HG03108 (cell line): ENCODE results near the gene FAM193A.
"Not testable (repeated sequence)": the region's sequence is repeated elsewhere in the genome, so short reads cannot be mapped to it uniquely, and the experiment has no call there.

Source experiments
- ATAC-seq: cut with Tn5 transposase; IDR thresholded peaks from one replicate; pipeline ENCODE4 v1.9.1; 2021; ENCODE audit warnings: moderate library complexity; ENCODE audit not compliant: unreplicated experiment

Gene FAM193A

DNA sequence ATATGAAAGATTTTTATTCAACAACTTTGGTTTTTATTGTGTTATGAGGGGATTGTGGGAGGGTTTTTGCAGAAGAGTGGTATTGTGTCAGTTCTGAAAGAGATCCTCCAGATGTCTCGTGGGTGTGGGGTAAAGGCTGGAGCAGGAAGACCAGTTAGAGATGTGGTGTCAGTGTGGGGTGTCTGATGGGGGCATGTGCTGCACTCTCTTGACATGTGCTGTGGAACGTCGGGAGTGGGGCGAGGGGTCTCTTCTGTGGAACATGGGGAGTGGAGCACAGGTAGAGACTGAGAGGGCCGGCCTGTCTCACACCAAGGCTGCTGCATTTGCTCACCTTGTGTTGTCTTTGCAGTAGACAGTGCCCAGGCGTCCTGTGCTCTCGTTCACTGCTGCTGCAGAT lies 37.6 kb downstream of the FAM193A start:
- ATAC-seq: no peak

DNA sequence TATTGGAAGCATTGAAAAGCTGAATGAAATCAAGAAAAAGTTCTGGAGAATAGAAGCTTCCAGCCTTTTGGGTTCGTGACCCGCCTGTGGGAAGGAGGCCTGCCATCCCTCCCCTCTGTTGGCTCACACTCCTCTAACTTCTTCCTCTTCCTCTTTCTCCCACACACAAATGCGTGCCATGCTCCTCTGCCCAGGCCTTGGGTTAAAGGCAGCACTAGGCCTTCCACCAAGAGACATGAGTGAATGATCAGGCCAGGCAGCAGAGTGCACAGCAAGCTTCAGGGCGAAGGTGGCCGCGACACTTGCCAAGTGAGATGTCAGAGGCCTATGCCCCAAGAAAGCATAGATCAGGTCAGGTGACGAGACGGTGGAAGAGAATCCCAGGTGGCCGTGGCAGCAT lies 38.4 kb downstream of the FAM193A start:
- ATAC-seq: no peak

DNA sequence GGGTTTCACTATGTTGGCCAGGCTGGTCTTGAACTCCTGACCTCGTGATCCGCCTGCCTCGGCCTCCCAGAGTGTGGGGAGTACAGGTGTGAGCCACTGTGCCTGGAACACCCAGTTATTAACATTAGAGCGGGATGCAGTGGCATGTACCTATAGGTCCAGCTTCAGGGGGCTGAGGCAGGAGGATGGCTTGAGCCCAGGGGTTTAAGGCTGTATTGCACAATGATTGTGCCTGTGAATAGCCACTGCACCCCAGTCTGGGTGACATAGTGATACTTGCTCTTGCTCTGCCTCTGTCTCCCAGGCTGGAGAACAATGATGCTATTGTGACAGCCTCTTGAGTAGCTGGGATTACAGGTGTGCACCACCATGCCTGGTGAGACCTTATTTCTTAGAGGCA lies 39.8 kb downstream of the FAM193A start:
- ATAC-seq: no peak

DNA sequence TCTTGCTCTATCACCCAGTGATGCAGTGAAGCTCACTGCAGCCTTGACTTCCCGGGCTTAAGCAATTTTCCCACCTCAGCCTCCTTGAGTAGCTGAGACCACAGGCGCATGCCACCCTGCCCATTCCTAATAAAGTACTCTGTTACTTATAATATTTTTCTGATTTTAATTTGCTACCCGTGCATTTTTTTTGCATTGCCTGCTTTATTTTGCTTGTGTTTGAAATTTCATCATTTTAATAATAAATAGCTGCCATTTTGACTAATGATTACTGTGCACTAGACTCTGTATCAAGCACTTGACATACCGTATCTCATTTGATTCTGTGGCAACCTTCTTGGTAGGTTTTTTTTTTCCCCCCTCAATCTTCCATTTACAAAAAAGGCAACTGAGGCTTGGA lies 41.7 kb downstream of the FAM193A start:
- ATAC-seq: no peak

DNA sequence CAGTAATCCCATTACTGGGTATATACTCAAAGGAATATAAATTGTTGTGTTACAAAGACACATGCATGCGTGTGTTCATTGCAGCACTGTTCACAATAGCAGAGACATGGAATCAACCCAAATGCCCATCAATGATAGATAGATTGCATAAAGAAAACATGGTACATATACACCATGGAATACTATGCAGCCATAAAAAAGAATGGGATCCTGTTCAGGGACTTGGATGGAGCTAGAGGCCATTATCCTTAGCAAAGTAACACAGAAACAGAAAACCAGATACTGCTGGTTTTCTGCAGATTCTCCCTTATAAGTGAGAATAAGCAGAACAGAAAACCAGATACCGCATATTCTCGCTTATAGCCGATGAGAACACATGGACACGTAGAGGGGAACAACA lies 43.5 kb downstream of the FAM193A start:
- ATAC-seq: no peak

DNA sequence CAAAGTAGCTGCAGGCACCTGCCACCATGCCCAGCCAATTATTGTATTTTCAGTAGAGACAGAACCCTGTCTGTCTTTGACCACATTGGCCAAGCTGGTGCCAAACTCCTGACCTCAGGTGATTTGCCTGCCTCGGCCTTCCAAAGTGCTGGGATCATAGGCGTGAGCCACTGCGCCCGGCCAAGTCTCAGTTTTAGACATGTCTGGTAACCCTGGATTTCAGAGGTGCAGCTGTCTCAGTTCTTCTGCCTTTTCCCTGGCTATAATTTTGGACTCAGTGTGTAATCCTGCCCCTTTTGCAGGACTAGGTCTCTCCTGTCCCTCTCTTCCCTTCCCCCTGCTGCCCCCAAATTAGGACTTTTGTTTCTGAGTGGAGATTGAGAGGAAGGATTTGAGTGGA lies 46.6 kb downstream of the FAM193A start:
- no peak for ATAC-seq

DNA sequence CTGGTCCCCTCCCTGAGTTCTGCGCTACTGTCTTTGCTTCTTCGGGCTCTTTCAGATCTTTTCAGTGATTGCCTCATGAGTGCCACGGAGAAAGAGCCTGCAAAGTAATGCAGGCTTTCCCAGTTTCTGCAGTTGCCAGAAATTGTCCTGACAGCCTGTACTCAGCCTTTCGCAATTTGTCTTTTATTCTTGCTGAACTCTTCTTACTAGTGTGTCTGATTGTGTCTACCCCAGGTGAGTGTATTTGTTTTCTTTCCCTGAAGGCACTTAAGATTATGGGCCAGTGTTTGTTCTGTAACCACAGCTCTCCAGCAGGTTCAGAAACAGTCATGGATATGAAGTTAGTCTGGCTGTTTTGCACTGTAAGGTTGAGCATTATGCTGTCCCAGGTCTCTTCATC lies 47.1 kb downstream of the FAM193A start:
- no peak for ATAC-seq

DNA sequence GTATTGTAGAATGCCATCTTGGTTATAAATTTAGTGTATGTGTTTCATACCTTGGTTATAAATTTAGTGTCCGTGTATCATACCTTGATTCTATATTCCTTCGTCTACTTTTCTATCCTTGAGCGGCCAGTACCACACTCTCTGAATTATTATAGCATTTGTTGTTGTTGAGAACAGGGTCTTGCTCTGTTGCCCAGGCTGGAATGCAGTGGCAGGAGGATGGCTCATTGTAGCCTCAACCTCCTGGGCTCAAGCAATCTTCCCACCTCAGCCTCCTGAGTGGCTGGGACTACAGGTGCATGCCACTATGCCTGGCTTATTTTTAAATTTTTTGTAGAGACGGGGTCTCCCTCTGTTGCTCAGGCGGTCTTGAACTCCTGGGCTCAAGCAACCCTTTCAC lies 50.1 kb downstream of the FAM193A start:
- no peak for ATAC-seq

DNA sequence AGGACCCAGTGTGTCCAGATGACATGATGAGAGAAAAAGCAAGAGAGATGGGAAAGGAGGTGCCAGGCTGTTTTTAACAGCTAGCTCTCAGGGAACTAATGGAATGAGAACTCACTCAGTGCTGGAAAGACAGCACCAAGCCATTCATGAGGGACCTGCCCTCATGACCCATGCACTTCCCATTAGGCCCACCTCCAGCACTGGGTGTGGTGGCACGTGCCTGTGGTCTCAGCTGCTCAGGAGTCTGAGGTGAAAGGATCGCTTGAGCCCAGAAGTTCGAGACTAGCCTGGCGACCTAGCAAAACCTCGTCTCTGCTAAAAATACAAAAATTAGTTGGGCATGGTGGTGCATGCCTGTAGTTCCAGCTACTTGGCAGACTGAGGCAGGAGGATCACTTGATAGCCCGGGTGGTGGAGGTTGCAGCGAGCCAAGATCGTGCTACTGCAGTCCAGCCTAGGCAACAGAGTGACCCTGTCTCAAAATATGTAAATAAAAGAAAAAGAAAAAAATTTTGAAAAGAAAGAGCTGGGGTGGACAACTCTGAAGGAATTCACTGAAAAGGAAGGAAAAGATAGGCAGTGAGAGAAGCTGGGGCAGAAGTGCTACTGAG lies 50.9 kb downstream of the FAM193A start:
- ATAC-seq: no peak

DNA sequence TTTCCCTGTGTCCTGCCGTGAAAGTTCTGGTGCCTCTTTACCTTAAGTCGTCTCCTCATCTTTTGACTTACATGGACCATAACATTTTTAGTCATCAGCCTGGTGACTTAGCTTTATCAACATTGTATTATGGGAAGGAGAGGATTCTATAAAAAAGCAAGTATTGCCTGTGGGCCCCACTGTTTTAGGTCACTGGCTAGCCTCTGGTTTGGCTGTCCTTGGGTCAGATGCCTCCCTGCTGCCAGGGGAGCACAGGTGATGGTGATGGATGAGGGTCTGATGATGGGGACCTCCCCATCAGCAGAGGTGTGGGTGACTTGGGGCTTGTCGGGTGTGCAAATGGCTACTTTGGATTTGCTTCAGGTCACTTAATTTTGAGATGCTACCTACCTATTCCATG lies 51.8 kb downstream of the FAM193A start:
- no peak for ATAC-seq

DNA sequence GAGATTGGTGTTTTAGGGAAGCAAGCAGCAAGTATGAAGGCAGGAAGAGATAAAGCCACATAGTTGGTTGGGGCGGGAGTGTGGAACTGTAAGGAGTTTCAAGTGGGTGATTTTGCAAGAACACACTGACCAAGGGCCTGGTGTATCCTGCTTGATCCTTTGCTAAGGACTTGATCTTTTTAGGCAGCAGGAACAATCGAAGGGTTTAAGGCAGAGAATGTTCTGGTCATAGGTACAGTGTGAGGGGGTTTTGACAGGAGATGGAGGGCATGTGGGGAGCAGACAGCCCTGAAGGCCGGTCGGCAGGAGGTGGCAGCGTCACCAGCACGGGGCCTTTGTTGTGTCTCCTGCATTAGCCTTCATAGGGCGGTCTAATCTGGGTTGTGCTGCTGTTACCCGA lies 54.7 kb downstream of the FAM193A start:
- ATAC-seq: no peak

DNA sequence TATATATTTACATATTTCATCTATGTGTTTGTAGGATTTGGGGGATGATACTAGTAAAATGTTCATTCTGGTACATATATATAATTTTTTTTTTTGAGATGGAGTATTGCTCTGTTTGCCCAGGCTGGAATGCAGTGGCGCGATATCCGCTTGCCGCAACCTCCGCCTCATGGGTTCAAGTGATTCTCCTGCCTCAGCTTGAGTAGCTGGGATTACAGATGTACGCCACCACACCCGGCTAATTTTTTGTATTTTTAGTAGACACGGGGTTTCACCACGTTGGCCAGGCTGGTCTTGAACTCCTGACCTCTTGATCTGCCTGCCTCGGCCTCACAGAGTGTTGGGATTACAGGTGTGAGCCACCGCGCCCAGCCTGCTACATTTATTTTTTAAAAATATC lies 55.6 kb downstream of the FAM193A start:
- not testable (repeated sequence) for ATAC-seq

DNA sequence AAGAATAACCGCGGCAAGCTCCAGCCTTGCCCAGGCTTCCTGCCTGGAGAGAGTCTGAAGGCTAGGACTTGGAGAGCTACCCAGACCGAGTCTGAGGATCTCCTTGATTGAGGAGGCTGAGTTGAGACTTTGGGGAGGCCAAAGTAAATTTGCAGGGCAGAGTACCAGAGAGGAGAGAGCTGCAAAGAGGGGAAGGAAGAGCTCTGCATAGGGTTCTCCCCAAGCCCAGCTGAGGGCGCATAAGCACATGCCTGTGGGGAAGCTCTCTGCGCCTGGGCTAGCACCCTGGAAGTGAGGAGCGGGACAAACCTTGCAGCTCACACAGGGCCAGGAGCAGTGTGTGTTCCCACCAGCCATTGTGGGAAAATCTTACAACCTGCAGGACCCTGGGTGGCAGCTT lies 56.1 kb downstream of the FAM193A start:
- ATAC-seq: no peak

DNA sequence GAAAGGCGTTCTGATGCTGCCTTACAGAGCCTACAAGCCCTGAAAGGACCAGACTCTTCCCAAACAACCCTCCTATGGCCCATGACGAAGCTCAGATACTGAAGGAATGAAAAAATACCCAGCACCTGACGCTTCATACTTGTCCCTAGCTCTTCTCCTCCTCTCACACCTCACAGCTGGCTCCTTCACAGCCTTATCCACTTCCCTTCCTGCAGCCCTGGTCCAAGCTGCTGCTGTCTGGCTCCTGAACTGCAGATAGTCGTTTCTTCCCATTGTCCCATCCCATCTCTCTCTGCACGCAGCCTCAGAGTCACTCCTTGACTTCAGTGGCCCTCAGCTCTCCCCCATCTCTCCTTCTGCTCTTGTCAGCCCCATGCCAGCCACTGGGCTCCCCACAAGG lies 56.6 kb downstream of the FAM193A start:
- ATAC-seq: no peak

DNA sequence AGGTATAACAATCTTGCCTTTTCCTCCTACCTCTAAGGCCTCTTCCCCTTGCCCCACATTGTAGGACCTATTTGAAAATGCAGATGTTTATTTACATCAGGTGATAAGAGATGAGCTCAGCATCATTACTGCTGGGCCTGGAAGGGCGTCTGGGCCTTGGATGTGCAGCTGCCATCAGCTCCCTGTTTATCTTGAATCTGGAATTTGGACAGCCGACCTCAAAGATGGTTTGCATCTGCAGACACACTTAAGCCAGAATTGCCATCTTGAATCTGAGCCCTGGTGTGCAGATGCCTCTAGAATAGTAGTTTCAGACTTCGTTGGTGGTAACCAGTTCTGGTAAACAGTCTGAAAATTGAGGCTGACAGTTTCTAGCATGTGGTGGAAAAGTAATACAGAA lies 59.0 kb downstream of the FAM193A start:
- ATAC-seq: no peak

DNA sequence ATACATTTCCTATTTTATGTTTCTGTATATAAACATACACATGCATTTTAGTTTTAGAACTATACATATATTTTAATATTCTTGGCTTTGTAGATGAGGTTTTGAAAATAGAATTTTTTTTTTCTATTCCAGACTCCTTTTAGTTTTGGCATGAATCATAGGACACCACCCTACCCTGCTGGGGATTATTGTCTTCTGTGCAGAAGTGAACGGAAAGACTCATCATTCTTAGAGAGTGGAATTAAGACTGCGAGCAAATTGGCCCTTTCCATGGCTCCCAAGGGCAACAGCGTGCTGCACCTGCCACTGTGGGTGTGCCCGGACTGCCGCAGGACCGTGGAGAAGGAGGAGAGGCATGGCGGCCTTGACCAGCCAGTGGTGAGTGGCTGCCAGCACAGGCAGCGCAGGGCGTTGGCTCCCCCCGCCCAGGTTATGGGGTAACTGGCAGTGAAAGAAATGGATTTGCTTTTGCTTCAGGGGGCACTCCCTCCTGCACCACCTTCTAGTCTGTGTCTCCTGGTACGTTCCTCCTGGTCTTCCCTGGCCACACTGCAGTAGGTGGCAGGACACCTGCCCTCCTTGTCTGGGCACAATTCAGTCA lies 59.6 kb downstream of the FAM193A start:
- ATAC-seq: no peak

DNA sequence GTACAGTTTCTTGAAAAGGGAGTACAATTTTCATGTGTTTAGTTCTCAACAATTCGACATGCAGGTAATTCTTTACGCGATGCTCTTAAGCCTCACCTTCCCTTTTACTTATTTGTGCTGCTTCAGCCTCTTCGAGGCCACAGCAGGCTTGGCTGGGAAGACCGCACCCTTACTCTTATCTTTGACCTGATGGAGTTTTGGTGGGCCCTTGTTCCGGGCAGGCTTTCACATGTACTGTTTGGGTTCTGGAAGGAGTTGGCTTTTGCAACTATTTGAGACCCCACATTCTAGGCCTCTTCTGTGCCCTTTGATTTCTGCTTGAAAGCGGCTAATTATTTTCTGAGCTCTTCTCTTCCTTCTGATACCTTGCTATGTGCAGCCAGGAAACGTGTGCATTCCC lies 60.2 kb downstream of the FAM193A start:
- ATAC-seq: no peak

DNA sequence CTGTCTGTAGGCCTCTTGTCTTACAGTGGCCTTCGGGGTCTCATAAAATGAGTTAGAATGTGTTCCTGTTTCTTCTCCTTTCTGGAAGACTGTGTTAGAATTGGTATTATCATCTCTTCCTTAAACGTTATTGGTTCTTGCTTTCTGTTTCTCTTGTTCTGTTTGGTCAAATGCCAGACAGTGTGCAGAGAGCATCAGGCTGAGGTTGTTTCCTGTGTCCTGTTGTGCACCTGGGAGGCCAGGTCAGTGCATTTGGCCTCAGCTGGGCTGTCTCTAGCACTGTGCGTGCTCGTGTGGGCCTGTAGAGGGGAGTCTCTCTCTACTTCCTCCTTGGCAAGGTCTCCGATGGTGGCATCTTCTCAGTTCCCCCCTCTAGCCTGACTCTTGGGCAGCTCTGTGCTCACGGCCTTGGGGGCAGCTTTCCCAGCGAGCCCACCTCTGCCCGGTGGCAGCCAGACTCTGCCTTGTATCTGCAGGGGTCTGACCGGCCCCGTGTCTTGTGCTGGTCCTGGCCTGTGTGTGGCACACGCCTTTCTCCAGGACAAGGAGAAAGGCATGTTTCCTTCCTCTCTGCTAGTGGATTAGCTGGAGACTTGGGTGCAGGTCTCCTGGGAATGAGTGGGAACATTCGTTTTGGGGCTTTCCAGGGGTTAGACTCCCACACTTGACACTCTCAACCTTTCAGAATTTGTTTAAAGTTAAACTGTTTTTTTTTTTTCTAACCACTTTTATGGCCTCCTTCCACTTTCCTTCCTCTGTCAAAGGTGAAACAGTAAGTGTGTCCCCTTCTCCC lies 62.3 kb downstream of the FAM193A start:
- ATAC-seq: peak; percentile 87

DNA sequence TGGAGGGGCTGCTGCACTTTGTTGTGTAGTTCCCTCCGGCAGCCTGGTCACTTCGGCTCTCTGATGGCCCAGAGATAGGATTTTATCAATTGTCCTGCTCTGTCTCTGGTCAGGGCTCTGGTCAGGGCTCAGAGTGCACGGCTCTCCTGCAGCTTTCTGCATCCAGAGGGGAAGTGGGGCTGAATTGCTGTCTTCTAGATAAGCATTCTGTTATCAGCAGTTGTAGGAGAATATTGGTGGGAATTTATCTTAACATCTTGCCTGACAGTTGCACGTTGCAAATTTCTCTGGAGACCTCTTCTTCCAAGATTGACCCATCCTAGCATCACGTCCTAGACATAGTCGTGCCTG lies 62.8 kb downstream of the FAM193A start:
- ATAC-seq: no peak

DNA sequence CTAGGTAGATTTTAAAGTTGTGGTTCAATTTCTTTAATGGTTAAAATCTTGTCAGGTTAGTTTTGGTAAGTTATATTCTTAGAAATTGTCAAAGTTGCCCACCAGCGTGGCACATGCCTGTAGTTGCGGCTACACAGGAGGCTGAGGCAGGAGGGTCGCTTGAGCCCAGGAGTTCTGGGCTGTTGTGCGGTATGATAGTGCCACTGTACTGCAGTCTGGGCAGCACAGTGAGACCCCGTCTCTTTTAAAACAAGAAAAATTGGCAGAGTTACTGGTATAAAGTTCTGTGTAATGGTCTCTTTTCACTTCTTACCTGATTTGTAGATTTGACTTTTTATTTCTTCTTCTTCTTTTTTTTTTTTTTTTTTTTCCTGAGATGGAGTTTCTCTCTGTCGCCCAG lies 64.4 kb downstream of the FAM193A start:
- ATAC-seq: no peak

DNA sequence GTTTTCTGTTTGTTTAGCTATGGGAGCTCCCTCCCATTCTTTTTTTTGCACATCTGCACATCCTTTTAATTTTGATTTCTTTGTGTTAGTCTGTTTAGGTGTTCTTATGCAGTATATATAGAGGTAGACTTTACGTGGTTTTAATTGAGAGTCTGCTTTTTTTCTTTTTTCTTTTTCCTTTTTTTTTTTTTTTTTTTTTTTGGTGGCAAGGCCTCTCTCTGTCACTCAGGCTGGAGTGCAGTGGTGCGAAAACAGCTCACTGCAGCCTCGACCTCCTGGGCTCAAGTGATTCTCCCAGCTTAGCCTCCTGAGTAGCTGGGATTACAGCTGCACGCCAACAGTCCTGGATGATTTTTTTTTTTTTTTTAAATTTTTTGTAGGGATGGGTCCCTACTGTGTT lies 68.2 kb downstream of the FAM193A start:
- ATAC-seq: no peak

DNA sequence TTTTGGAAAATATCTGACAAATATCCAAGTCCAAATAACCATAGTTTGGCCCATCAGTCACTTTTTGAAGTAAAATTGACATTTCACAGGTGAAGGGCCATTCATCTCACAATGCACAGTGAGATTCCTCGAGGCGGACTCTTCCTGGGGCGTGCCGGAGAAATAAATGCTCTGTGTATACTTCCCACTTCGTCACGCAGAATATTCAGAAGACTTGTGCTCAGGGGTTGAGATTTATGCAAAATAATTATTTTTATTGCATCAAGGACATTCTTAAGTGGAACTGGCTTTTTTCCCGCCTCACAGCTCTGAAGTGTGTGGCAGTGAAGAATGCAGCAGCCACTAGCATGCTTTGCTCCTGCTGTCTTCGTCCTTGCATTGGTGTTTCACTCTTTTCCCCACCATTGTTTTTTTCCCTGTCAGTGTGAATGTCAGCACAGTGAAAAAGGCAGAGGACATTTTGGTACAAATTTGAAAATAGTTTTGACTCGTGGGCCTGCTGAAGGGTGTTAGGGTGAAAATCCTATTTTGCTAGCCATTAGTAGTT lies 70.6 kb downstream of the FAM193A start:
- no peak for ATAC-seq
